ENCODE measurements around the gene TNFSF11.

The TNFSF11 gene

DNA sequence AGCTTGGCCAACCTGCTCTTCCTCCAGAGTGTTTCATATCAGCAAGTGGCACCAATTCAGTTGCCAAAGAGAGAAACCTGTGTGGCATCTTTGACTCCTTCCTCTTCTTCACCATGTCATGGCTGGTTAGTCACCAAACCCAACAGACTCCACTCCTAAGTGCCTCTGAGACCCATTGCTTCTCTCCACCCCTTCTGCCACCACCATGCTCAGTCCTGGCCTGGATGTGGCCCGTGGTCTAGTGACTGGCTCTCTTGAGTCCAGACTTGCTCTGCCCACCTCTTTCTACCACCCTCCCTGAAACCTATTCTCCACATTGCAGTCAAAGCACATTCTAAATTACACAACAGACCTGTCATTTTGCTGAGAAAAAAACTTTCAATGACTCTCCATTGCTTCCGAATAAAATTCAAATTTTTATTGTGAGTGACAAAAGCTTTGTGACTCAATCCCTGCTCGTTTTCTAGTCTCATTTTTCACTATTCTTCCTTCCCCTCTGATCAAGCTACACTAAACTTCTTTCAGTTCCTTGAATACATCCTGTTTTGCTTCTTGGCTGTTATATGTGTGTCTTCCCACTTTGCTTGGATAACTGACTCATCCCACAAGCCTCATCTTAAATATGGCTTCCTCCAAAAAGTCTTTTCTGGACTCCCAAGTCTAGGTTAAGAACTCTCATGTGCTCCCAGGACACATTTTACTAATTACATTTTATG is 12.0 kb upstream of the TNFSF11 start:
- no peak overlapping the region for H3K4me3 ChIP-seq (ENCODE audit: low read depth, low read length)
- TF ChIP-seq, protein P1, sequence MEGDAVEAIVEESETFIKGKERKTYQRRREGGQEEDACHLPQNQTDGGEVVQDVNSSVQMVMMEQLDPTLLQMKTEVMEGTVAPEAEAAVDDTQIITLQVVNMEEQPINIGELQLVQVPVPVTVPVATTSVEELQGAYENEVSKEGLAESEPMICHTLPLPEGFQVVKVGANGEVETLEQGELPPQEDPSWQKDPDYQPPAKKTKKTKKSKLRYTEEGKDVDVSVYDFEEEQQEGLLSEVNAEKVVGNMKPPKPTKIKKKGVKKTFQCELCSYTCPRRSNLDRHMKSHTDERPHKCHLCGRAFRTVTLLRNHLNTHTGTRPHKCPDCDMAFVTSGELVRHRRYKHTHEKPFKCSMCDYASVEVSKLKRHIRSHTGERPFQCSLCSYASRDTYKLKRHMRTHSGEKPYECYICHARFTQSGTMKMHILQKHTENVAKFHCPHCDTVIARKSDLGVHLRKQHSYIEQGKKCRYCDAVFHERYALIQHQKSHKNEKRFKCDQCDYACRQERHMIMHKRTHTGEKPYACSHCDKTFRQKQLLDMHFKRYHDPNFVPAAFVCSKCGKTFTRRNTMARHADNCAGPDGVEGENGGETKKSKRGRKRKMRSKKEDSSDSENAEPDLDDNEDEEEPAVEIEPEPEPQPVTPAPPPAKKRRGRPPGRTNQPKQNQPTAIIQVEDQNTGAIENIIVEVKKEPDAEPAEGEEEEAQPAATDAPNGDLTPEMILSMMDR (IDR thresholded peaks at IDR 0.05; ENCODE audit: insufficient read depth, low read depth, low read length, missing control alignments), result no peak
- DNase-seq (ENCODE audit: low read depth), result peak; percentile 34

DNA sequence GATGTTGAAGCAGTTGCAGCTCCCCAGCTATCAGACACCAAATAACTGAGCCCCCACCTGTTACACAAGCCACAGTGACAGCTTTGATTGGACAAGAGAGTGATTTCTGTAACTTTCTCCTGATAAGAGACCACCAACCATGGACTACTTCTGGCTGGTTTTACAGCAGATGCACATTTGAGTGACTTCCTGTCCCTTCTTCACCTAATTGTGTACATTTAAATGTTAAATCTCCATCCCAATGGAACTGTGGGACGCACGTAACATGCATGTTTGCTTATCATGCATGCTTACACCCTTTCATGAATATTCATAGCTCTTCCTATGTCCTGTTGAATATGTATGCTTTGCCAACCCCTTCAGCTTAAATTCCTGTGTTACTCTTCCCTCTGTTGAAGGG is 6.0 kb upstream of the TNFSF11 start:
- TF ChIP-seq, protein P1 (IDR thresholded peaks at IDR 0.05; ENCODE audit: insufficient read depth, low read depth, low read length, missing control alignments), result no peak
- H3K4me3 ChIP-seq (ENCODE audit: low read depth, low read length), result no peak overlapping the region
- no peak for DNase-seq (ENCODE audit: low read depth)

DNA sequence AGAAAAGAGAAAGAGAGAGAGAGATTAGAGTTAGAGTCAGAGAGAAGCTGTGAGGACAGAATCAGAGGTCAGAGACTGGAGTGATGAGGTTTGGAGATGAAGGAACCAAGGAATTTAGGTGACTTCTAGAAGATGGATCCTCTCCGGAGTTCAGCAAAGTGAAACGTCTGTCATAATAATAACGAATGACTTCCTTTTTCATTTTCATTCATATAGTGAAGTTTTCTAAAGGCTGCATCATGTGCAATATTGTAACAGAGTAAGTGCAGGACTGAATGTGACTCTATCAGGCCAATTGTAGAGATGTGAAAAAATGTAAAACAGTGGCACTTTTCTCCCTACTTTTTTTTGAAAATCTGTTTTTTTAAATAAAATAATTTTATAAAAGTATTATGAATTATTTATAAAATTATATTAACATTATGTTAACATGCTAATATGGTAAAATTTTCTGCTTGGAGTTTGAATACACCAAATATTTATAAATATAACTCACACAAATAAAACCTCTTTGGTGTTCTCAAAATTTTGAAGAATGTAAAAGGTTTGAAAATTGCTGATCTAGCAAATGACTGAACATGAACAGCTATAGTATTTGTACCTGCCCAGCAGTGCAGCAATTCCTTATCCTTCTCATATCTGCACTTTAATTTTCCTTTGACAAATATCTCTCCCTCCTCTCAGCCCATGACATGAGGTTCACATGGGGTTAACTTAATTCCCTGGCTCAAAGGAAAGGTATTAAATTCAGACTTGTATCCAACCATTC is 4.2 kb upstream of the TNFSF11 start:
- TF ChIP-seq, protein P1 (IDR thresholded peaks at IDR 0.05; ENCODE audit: insufficient read depth, low read depth, low read length, missing control alignments), result no peak
- no peak overlapping the region for H3K4me3 ChIP-seq (ENCODE audit: low read depth, low read length)
- peak; percentile 20 for DNase-seq (ENCODE audit: low read depth)

DNA sequence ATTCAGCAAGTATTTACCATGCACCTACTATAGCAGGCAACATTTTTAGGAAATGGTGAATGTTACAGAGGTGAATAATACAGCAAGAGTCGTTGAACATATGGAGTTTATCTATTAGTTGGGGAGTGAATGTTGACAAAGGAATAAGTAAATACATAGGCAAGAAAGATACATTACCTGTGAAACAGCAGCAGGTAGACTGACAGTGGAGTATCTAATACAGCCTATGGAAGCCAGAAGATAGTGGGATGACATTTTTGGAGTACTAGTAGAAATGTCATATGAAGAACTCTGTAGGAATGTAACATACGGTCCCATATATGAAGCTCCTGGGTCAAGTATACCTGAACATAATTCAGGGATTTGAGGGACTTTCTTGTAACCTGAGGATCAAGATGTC is 2.1 kb upstream of the TNFSF11 start:
- no peak for DNase-seq (ENCODE audit: low read depth)
- TF ChIP-seq, protein P1 (IDR thresholded peaks at IDR 0.05; ENCODE audit: insufficient read depth, low read depth, low read length, missing control alignments), result no peak
- no peak overlapping the region for H3K4me3 ChIP-seq (ENCODE audit: low read depth, low read length)

DNA sequence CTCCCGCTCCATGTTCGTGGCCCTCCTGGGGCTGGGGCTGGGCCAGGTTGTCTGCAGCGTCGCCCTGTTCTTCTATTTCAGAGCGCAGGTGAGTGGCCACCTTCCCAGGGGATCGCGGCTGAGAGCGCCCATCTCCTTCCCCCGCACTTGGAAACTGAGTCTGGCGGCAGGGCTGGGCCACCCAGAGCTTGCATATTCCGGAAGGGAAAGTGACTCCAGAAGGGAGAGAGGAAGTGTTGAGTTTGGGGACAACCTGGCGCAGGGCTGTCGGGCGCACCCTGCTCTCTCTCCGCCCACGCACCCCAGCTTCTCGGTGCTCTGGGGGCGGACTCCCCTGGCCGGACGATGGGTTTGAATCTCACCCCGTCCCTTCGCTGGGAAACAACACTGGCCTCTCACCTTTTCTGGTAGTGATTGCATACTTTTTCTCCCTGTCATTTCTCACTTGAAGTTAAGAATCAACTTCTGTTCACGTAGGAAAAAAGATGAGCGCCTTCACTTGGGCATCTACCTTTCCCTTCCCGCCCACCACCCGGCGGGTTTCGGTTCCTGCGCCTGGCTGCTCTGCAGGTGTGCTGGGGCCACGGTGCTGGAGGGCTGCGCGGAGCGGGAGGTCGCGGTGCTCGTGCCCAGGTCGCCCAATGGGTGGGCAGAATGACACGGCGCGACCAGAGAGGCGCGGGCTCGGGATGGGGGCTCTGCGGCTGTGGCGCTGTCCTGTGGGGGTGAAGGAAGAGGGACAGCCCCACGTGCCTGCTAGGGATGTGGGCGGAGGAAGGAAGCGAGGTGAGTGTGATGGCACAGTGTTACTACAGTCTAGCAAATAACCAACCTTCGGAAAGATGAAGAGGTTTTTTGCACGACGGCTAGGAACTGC is 721 bp downstream of the TNFSF11 start:
- DNase-seq (ENCODE audit: low read depth), result peak; percentile 58
- TF ChIP-seq, protein P1 (IDR thresholded peaks at IDR 0.05; ENCODE audit: insufficient read depth, low read depth, low read length, missing control alignments), result no peak
- H3K4me3 ChIP-seq (ENCODE audit: low read depth, low read length), result peak overlapping the region; percentile 62

DNA sequence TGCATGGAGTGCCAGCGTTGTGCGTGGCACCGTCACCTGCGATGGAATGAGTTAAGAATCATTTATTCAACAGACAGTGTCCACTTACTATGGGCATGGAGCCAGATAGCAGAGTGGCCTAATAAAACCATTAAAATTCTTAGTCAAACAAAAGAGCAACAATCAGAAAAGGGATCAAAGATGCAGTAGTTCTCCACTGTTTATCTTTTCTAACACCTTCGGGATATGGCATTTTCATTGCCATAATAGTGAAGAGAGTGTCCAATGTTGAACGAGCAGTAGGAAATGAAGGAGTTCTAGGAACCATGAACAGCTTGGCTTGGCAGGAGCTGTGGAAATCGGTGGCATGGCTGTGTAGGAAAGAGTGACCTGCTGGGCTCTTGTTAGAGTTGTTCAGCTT is 2.0 kb downstream of the TNFSF11 start:
- DNase-seq (ENCODE audit: low read depth), result no peak
- TF ChIP-seq, protein P1 (IDR thresholded peaks at IDR 0.05; ENCODE audit: insufficient read depth, low read depth, low read length, missing control alignments), result no peak
- H3K4me3 ChIP-seq (ENCODE audit: low read depth, low read length), result peak overlapping the region; percentile 62
